ENCODE data around the gene GRHL1. TPM values are rescaled to one million over a fixed set of nuclear protein-coding genes. Genes with fewer than 3 reads are reported as not detected.

Gene GRHL1, protein sequence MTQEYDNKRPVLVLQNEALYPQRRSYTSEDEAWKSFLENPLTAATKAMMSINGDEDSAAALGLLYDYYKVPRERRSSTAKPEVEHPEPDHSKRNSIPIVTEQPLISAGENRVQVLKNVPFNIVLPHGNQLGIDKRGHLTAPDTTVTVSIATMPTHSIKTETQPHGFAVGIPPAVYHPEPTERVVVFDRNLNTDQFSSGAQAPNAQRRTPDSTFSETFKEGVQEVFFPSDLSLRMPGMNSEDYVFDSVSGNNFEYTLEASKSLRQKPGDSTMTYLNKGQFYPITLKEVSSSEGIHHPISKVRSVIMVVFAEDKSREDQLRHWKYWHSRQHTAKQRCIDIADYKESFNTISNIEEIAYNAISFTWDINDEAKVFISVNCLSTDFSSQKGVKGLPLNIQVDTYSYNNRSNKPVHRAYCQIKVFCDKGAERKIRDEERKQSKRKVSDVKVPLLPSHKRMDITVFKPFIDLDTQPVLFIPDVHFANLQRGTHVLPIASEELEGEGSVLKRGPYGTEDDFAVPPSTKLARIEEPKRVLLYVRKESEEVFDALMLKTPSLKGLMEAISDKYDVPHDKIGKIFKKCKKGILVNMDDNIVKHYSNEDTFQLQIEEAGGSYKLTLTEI
- total RNA-seq (2014; rRNA removed; shearing (Covaris generic)) (0.32 and 0.38 TPM in 2 replicates), polyA plus RNA-seq (2016; fragmentation: Nextera tagmentation; extraction: Ambion mirVana) (0.45 and 0.61 TPM in 2 replicates)

DNA sequence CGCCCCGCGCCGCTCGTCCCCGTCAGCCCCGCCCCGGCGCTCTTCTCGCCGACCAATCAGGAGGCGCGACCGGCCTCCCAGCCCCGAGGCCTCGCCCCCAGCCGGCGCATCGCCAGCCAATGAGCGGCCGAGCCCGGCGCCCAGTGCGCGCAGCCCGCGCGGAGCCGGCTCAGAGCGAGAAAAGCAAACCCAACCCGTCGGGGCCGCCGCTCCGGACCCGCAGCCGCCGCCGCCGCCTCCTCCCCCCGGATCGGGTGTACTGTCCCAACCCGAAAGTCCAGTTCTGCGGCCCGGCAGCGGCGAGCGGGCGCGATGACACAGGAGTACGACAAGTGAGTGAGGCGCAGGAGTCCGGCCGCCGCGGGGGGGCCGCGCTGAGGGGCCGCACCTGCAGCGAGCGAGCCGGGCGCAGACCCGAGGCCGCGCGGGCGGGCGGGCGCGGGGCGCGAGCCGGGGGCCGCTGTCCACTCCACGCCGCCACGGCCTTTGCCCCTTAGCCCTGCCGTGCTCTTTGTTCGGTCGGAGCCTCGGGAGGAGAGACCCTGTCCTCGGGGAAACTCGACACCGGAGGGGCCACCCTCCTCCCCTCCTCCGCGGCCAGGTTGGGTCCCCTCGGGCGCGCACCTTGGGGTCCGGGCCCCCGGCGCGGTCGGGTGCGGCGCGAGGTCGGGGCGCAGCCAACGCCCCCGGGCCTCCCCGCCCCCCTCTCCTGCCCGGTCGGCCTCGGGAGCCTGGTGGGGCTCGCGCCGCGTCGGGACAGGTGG is at the start of gene GRHL1:
Gene GRHL1, plus strand, starts transcription at position 172 of the 764 bp plus-strand sequence. Its CDS starts 141 bp downstream, at position 313.
- H3K4me1 ChIP-seq (ENCODE audit: insufficient read depth), result no peaks in the 10 kb centered on the region
- H4K20me1 ChIP-seq (ENCODE audit: insufficient read depth), result no peaks in the 10 kb centered on the region
- 2 to 3% methylated on average over 40 to 58 of the region's 111 CpGs for WGBS, 2 experiments (ENCODE audit: low coverage in 1 of 2, low lambda C conversion rate in 2 of 2, missing lambda C conversion rate in 2 of 2)
- DNase-seq, result peak; percentile 98
- peak within 1 kb of the TSS; percentile 81 for H2AFZ ChIP-seq
- no peaks in the 10 kb centered on the region for H3F3A ChIP-seq (ENCODE audit: insufficient read depth)
- H3K27ac ChIP-seq, result no peak within 1 kb of the TSS
- peak within 1 kb of the TSS; percentile 65 for H3K4me2 ChIP-seq (ENCODE audit: unreplicated experiment)
- H3K4me3 ChIP-seq, result peak within 1 kb of the TSS; percentile 78
- peak within 1 kb of the TSS; percentile 64 for H3K9ac ChIP-seq
- in situ Hi-C loops (cut with MboI), result no loop called here
- H3K36me3 ChIP-seq (ENCODE audit: low read depth), result no peaks in the 10 kb centered on the region
- no peak for TF ChIP-seq EZH2 (IDR thresholded peaks at IDR 0.05; ENCODE audit: insufficient read depth, poor library complexity, severe bottlenecking)
- no peak for TF ChIP-seq EZH2phosphoT487 (IDR thresholded peaks at IDR 0.05; ENCODE audit: insufficient read depth, low read depth)
- no peaks in the 10 kb centered on the region for H3K27me3 ChIP-seq (replicated peaks; ENCODE audit: insufficient read depth)
- H3K9me3 ChIP-seq (ENCODE audit: low read depth), result no peaks in the 10 kb centered on the region
- H3K9me2 ChIP-seq (ENCODE audit: insufficient read depth), result no peaks in the 10 kb centered on the region
- H3K79me2 ChIP-seq (ENCODE audit: insufficient read depth), result no peaks in the 10 kb centered on the region

DNA sequence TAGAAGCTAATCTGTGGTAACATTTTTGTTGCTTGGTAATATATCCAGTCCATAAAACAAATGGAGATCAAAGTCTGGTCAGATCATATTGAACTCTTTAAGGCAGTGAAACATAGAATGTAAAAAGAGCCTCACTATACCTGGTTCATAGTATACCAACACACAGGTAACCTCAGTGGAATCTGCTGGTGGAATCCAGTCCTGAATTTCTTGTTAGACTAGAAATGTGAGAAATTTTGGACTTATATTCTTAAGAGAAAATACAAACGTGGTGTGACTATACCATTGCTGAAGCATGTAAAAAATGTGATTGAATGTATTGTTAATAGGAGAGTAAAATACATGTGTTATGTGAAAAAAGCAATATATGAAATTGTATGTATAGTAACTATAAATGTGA is 46.1 kb upstream of the GRHL1 start:
- Histone ChIP-seq H3F3A (ENCODE audit: insufficient read depth) (peaks cover 5% of the 10 kb centered on the region; the same call in 1 of the 2 replicates), H3K4me2 (ENCODE audit: unreplicated experiment) (no peak overlapping the region), H2AFZ (no peak overlapping the region), H3K27me3 (replicated peaks; ENCODE audit: insufficient read depth) (no peaks in the 10 kb centered on the region), H3K4me3 (no peak overlapping the region), H3K4me1 (ENCODE audit: insufficient read depth) (no peaks in the 10 kb centered on the region; the same call in 1 of the 2 replicates), H3K27ac (no peak overlapping the region), H3K9me2 (ENCODE audit: insufficient read depth) (no peaks in the 10 kb centered on the region), H3K36me3 (ENCODE audit: low read depth) (0 out of 2 replicates have a peak, but pooled peaks cover 11% of the 10 kb centered on the region), H4K20me1 (ENCODE audit: insufficient read depth) (no peaks in the 10 kb centered on the region), H3K79me2 (ENCODE audit: insufficient read depth) (no peaks in the 10 kb centered on the region), H3K9ac (no peak overlapping the region), H3K9me3 (ENCODE audit: low read depth) (no peaks in the 10 kb centered on the region)
- WGBS, 2 experiments (ENCODE audit: low coverage in 1 of 2, low lambda C conversion rate in 2 of 2, missing lambda C conversion rate in 2 of 2), result 93 to 98% methylated on average over 1 of the region's 1 CpG
- in situ Hi-C loops (cut with MboI), result no loop called here
- TF ChIP-seq EZH2phosphoT487 (IDR thresholded peaks at IDR 0.05; ENCODE audit: insufficient read depth, low read depth), result no peak
- no peak for TF ChIP-seq EZH2 (IDR thresholded peaks at IDR 0.05; ENCODE audit: insufficient read depth, poor library complexity, severe bottlenecking)
- DNase-seq, result no peak

DNA sequence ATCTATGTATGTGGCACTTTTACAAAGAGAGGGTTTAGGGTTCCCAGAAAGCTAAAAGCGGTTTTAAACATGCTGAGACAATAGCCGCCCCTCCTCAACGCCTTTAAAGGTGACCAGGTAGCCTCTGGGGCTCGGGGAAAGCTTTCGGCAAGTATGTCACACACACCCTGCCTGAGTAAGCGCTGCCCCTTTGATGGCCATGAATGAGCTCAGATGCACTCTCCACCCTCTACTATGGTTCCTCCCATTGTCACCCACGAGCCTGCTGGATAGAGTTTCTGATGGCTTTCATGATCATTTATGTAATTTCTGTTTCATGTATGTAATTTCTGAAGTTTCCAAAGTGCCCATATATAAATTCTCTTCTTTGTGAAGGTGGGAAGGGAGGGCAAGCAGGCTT is 44.1 kb upstream of the GRHL1 start:
- no peak overlapping the region for H3K27ac ChIP-seq
- H3K4me1 ChIP-seq (ENCODE audit: insufficient read depth), result no peaks in the 10 kb centered on the region; the same call in 1 of the 2 replicates
- DNase-seq, result no peak
- no peak for TF ChIP-seq EZH2 (IDR thresholded peaks at IDR 0.05; ENCODE audit: insufficient read depth, poor library complexity, severe bottlenecking)
- no peak overlapping the region for H3K4me2 ChIP-seq (ENCODE audit: unreplicated experiment)
- H3K9me3 ChIP-seq (ENCODE audit: low read depth), result no peaks in the 10 kb centered on the region
- no peaks in the 10 kb centered on the region for H3K9me2 ChIP-seq (ENCODE audit: insufficient read depth)
- no peak overlapping the region for H3K4me3 ChIP-seq
- H4K20me1 ChIP-seq (ENCODE audit: insufficient read depth), result 0 out of 2 replicates have a peak, but pooled peaks cover 4% of the 10 kb centered on the region
- WGBS, 2 experiments (ENCODE audit: low coverage in 1 of 2, low lambda C conversion rate in 2 of 2, missing lambda C conversion rate in 2 of 2), result 87 to 89% methylated on average over 7 of the region's 7 CpGs
- in situ Hi-C loops (cut with MboI), result no loop called here
- H3K27me3 ChIP-seq (replicated peaks; ENCODE audit: insufficient read depth), result no peaks in the 10 kb centered on the region
- H3K9ac ChIP-seq, result no peak overlapping the region
- 0 out of 2 replicates have a peak, but pooled peaks cover 15% of the 10 kb centered on the region for H3K36me3 ChIP-seq (ENCODE audit: low read depth)
- H3F3A ChIP-seq (ENCODE audit: insufficient read depth), result peaks cover 5% of the 10 kb centered on the region; the same call in 1 of the 2 replicates
- no peak overlapping the region for H2AFZ ChIP-seq
- no peaks in the 10 kb centered on the region for H3K79me2 ChIP-seq (ENCODE audit: insufficient read depth)

DNA sequence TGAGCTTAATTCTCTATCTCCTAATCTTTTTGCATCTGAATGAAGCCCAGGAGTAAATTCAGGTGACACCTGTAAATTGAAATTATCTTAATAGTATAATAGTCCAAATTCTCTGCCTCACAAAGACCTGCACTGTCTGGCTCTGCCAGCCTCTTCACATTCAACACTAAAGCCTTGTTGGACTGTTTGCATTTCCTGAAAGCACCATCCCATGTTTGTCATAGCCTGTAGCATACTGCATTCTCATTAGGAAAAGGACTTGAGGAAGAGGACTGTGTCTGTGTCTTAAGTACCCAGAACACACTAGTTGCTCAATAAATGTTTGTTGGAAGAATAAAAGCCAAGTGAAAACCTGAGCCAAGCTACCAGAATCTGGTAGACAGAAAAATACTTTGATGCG is 42.9 kb upstream of the GRHL1 start:
- in situ Hi-C loops (cut with MboI), result no loop called here
- no peak for DNase-seq
- H2AFZ ChIP-seq, result no peak overlapping the region
- no peaks in the 10 kb centered on the region for H3K79me2 ChIP-seq (ENCODE audit: insufficient read depth)
- peaks cover 27% of the 10 kb centered on the region for H3K36me3 ChIP-seq (ENCODE audit: low read depth)
- no peak overlapping the region for H3K4me3 ChIP-seq
- H3K9me3 ChIP-seq (ENCODE audit: low read depth), result no peaks in the 10 kb centered on the region
- H3K9ac ChIP-seq, result no peak overlapping the region
- H3K4me1 ChIP-seq (ENCODE audit: insufficient read depth), result no peaks in the 10 kb centered on the region; the same call in 1 of the 2 replicates
- 96% methylated on average over 1 of the region's 1 CpG for whole genome bisulfite sequencing, 2 experiments (ENCODE audit: low coverage in 1 of 2, low lambda C conversion rate in 2 of 2, missing lambda C conversion rate in 2 of 2)
- H4K20me1 ChIP-seq (ENCODE audit: insufficient read depth), result 0 out of 2 replicates have a peak, but pooled peaks cover 4% of the 10 kb centered on the region
- H3K27ac ChIP-seq, result no peak overlapping the region
- peaks cover 5% of the 10 kb centered on the region; the same call in 1 of the 2 replicates for H3F3A ChIP-seq (ENCODE audit: insufficient read depth)
- TF ChIP-seq EZH2phosphoT487 (IDR thresholded peaks at IDR 0.05; ENCODE audit: insufficient read depth, low read depth), result no peak
- no peak overlapping the region for H3K4me2 ChIP-seq (ENCODE audit: unreplicated experiment)
- no peaks in the 10 kb centered on the region for H3K27me3 ChIP-seq (replicated peaks; ENCODE audit: insufficient read depth)
- no peaks in the 10 kb centered on the region for H3K9me2 ChIP-seq (ENCODE audit: insufficient read depth)

Data from GM23248 (cell line).